HG03460 (cell line): ENCODE data around the gene CD4.

Experiments
- ATAC-seq: cut with Tn5 transposase; IDR thresholded peaks from one replicate; pipeline ENCODE4 v1.9.1; 2021; ENCODE audit not compliant: unreplicated experiment

Gene CD4

DNA sequence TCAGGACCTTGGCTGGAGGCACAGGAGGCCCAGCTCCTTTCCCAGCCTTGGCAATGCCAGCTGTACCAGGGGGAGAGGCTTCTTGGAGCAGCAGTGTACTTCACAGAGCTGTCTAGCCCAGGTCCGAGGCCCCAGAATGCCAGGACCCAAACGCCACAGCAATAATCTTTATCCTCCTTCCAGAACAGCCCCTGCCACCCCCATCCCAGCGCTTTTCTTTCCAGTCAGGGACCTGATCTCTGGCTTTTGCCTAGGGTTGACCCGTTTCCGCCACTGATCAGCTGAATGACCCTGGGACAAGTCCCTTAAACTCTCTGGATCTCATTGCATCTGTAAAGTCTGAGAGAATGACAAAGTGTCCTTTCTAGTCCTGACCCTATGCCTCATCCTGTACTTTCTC lies 11.9 kb upstream of the CD4 start:
- ATAC-seq: no peak

- no peak for ATAC-seq
Observed at GRCh38 chr12:6778217-6778573, 11.1 kb upstream of the CD4 start.

DNA sequence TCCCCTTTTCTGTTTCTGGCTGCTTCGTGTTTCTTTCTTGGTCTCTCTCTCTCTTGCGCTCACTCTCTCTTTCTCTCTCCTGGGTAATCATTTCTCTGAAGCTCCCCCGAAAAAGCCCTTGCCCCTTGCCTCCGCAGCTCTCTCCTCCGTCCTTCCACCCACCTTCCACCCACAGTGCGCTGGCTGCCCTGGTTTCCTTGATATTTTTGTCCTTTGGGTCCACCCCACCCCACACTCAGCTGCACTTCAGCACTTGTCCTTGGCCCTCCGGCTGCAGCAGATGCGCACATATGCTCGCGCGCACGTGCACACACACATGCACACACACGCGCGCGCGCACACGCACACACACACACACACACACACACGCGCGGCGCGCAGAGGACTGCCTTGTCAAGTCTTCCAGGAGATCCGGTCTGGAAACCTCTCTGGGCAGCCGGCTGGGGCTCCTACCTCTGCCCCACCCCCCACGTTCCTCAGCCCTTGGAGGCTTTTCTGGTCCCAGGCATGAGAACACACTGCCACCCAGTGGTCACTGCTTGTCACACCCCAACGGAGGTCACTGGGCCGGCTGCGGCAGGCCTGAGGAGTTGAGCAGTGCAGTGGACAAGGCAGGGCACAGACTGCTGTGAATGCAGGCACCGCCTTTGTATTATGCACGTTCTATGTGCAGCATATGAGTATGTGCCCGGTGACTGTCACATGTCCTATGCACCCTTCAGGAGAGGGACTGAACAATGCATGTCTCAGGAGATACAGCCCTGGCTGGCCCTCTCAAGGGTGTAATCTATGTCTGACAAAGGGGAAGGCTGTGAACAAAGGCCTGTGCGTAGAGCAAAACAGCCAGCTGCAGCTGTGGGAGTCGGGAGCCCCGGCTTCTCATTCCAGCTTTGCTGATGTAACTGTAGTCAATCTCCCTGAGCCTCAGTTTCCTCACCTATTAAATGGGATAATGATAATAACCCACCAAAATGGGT lies 10.5 kb upstream of the CD4 start:
- ATAC-seq: peak; percentile 76

- ATAC-seq: no peak
Observed at GRCh38 chr12:6779708-6780432, 9.5 kb upstream of the CD4 start.

GRCh38 chr12:6780573-6780972 lies 8.8 kb upstream of the CD4 start:
- no peak for ATAC-seq

DNA sequence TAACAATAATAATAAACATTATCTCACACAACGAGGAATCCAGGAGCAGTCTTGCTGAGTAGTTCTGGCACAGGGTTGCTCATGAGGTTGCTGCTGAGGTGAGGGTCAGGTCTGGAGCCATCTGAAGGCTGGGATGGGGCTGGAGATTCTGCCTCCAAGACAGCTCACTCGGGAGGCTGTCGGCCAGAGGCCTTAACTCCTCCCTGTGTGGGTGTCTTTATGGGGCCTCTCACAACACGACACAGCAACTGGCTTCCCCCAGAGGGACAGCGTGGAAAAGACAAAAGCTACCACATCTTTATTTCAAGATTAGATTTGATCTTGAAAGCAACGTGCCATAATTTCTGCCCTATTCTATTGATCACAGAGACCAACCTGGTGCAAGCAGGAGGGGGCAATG lies 7.2 kb upstream of the CD4 start:
- no peak for ATAC-seq

- ATAC-seq: no peak
Observed at GRCh38 chr12:6782850-6783566, 6.3 kb upstream of the CD4 start.

GRCh38 chr12:6783828-6784227 lies 5.5 kb upstream of the CD4 start:
- ATAC-seq: no peak

DNA sequence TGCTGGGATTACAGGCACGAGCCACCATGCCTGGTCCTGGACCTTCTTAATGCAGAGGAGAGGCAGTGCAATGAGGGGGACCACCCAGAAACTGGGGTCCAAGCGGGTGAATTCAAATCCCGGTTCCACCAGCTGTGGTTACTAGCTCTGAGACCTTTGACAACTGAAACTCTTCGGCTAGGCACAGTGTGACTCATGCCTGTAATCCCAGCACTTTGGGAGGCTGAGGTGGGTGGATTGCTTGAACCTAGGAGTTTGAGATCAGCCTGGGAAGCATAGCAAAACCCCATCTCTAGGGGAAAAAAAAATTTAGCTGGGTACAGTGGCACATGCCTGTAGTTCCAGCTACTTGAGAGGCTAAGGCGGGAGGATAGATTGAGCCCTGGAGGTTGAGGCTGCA lies 5.0 kb upstream of the CD4 start:
- no peak for ATAC-seq

DNA sequence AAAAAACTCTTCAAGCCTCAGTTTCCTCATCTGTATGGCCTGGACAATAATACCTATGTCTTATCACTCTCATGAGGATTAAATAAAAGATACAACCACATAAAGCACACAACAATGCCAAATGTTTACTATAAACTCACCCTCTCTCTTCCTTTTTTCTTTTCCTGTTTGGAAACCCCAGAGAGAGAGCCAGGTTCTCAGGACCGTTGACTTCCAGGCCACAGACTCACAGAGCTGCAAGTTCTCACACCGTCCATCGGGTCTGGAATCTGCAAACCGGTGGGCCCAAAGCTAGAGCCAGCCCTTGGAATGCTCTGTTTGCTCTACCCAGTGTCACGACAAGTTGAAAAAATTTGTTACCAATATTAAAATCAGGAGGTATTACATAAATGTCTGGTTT lies 4.6 kb upstream of the CD4 start:
- no peak for ATAC-seq

GRCh38 chr12:6786416-6787094 lies 2.8 kb upstream of the CD4 start:
- ATAC-seq: no peak

- ATAC-seq: no peak
Observed at GRCh38 chr12:6787309-6787708, 2.0 kb upstream of the CD4 start.

DNA sequence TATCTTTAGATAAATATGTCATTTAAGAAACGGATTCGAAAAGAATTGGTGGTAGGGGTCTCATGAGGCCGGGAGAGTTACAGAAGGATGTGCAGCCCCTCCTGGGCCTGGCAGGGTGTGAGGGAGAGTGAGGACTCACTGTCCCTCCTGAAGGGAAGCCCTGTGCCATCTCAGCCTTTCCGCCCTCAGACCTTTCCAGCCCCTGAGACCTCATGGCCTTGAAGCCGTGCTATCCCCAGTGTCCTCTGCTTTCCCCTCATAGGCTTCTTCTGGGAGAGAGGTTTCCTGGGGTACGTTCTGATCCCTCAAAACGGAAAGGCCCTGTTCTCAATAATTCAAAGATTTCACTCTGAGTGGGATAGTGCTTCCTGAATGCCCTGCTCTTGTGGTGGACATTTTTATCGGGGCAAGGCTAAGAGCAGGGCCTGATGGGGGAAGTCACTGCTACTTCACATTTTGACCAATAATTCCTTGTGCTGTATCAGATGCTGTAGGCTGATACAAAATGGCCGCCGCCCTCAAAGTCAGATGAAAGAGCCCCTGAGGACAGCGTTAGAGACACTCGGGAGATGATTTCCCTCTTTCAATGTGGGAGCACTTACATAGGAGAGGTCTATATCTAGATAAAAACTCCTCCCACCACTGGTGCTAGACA lies 1.3 kb downstream of the CD4 start:
- ATAC-seq: no peak

- ATAC-seq: no peak
Observed at GRCh38 chr12:6791931-6792520, 2.7 kb downstream of the CD4 start.

DNA sequence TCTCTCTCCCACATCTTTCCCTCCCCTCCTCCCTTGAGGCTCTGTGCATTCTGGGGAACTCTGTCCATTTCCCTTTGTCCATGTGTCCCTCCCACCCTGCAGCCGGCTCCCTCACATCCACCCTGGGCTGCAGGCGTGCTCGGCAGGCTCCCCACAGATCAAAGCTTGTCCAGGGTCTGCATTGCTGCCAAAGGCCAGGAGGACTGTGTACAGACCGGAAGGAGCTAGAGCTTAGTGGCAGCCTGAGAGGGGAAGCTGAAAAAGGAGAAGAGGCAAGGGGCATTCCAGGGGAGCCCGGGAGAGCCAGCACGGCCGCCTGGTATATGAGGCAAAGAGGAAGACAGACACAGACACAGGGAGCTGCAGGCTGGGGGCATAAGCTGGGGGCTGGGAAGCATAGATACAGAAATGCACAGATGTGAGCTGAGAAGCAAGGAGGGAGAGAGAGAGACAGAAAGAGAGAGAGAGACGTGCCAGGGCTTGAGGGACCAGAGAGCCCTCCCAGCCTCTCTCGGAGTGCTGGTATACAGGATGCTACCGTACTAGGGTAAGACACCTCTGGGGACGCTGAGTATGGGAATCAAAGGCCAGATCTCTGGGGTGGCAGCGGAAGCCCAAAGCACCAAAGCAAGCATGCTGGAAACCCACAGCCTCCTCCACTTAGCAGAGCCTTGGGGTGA lies 3.3 kb downstream of the CD4 start:
- ATAC-seq: no peak

GRCh38 chr12:6795088-6795487 lies 5.8 kb downstream of the CD4 start:
- ATAC-seq: no peak

GRCh38 chr12:6796576-6796975 lies 7.2 kb downstream of the CD4 start:
- no peak for ATAC-seq

DNA sequence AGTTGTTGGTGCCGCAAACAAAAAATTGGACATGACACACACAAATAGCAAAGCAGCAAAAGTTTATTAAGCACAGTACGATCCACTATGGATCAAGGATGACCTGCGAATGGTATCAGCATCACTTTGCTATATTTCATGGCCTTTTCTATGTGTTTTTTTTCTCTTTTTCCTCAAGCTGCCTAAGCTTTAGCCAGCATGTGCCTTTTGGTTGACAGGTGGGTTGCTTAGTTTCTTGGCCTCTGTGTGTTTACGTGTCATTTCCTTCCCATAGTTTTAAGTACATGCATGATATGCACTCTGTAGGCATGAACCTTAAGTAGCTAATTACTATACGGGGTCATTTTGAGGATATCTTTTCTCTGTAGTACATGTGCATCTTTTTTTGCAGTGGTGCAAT lies 9.8 kb downstream of the CD4 start:
- no peak for ATAC-seq

DNA sequence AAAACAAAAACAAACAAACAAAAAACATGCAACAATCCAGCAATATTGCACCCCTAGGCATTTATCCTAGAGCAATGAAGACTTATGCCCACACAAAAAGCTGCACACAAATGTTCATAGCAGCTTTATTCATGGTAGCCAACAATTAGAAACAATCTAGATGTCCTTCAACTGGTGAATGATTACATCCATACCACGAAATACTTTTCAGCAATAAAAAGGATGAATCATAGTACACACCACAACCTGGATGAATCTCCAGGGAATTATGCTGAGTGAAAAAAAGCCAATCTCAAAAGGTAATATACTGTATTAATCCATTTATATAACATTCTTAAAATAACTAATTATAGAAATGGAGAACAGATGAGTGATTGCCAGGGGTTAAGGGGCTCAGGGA lies 17.8 kb downstream of the CD4 start:
- no peak for ATAC-seq

DNA sequence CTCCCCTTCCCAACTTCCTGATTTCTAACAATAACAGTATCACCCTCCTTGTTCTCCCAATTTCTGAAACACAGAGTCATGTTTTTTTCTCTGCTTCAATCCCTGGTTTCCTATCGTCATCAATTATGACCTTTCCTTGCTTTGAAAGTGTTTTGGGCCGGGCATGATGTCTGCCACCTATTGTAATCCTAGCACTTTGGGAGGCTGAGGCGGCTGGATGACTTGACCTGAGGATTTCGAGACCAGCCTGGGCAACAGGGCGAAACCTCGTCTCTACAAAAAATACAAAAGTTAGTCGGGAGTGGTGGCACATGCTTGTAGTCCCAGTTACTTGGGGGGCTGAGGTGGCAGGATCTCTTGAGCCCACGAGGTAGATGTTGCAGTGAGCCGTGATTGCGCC lies 19.7 kb downstream of the CD4 start:
- no peak for ATAC-seq
